ENCODE measurements around the gene PCDHGA1.
A peak's percentile ranks its signal among the peaks of the same experiment; 100 is the strongest.
"Not testable (repeated sequence)": the region's sequence is repeated elsewhere in the genome, so short reads cannot be mapped to it uniquely, and the experiment has no call there.

DNA sequence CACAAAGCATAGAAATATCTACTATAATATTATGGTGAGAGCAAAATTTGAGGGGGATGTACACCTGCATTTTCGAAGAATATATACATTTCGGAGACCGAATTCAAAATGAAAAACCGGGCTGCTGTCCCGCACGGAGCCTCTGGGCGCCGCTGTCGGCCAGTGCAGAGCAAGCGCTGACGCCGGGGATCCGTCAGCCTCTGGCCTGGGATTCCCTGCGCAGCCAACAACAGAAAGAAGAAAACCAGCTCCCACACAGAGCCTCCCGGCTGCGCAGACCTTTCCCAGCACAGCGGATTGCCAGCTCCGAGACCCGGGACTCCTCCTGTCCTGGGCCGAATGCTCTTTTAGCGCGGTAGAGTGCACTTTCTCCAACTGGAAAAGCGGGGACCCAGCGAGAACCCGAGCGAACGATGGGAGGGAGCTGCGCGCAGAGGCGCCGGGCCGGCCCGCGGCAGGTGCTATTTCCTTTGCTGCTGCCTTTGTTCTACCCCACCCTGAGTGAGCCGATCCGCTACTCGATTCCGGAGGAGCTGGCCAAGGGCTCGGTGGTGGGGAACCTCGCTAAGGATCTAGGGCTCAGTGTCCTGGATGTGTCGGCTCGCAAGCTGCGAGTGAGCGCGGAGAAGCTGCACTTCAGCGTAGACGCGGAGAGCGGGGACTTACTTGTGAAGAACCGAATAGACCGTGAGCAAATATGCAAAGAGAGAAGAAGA lies 77.6 kb downstream of the PCDHGA1 start, which contains the start of gene PCDHGB6:
- TF ChIP-seq POLR2AphosphoS5 (IDR thresholded peaks at IDR 0.05) = not testable (repeated sequence)
- TF ChIP-seq CTCF (IDR thresholded peaks at IDR 0.05) = peak in 5 of 6 experiments; percentile 18 to 60 (median 40)
